Heart left ventricle (tissue), 13 donors: ENCODE measurements around the gene STAP2.

Source experiments
- CTCF ChIP-seq, 12 donors: fragments of 200-600 bp; sonication (generic) in 4 of 12; IDR thresholded peaks; one replicate each; pipeline versions ENCODE4 v1.5.0 to v1.8.0; 2018 to 2022; ENCODE audit warnings: antibody characterized with exemption in 12 of 12, mild to moderate bottlenecking in 5 of 12
- POLR2A ChIP-seq, 2 donors: fragments of 450-650 bp; IDR thresholded peaks; one replicate each; pipeline ENCODE4 v1.6.1; 2017; ENCODE audit warnings: antibody characterized with exemption in 2 of 2, mild to moderate bottlenecking in 2 of 2, moderate library complexity in 2 of 2
- donor health status: ischemic (EF 13 %, LVEDD 7.1; RV severe dilation, severe dysfunction).
- donor health status: DM: no; HTN: yes; CAD: no.
- donor health status: DM: no; HTN: no; CAD: no.
- donor health status: ischemic (EF 25% LVEDD 6.9; RV normal size, moderate dysfunction).
- donor health status: ischemic (EF 25% LVEDD 5.7; RV mildly dilated, moderate dysfunction).
- donor health status: ischemic (EF 35%, LVEDD 5.7; RV mildly dilated, moderate dysfunction).
- donor health status: nonischemic (EF 11% LVEDD 7.7; RV severe dilation, severe dysfunction).
- donor health status: DM: yes; HTN: yes; CAD: no.
- donor health status: PGD.
- donor health status: ischemic (EF 29% LVEDD 5.4; RV normal size, mild dysfunction).
- donor health status: nonischemic (EF 23%, LVEDD 6.1; RV moderate dilation, normal function).

DNA sequence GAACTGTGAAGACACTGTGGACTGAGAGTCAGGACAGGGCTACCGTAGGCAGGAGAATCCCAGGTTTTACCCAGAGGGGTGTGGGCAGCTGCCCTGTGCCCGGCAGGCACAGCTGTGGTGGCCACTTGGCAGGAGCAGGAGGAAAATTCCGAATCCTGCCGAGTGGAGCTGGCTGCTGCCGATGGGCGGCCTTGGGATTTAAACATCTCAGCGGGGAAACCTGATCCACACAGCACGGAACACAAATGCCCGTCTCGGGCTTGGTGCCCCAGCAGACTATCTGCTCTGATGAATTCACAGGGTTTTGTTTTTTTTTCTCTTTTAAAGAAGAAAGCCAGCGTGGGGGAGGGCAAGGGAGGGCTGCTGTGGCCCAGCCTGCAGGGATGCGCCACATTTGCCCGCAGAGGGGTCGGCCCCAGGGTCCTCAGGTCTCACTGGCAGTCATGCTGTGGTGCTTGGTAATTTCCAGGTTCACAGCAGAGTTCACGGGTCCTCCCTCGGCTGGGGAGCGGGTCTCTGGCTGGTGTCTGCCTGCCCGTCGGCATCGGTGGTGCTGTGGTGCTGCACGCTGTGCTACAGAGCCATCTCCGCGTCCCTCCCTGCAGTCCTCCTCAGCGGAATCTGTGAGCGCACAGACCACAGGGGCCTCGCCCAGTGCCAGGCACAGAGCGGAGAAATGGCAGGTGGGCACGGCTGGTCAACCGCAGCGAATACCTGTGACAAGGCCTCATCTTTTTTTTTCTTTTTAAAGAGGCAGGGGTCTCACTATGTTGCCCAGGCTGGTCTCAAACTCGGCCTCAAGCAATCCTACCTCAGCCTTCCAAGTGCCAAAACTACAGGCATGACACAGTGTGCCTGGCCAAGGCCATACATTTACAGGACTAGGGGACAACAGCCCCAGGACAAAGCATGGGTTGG is 32.9 kb upstream of the STAP2 start:
- TF ChIP-seq CTCF (IDR thresholded peaks at IDR 0.05) (no peak), POLR2A (IDR thresholded peaks at IDR 0.05) (no peak)
